Stimulated activated naive CD8-positive, alpha-beta T cell treated with anti-CD3 and anti-CD28 coated beads, Interleukin-15, Interleukin-2, amounts not matched to agents 100 ng/mL and 50 ng/mL, for 24 hours (primary cell): ENCODE data around the gene DLG1.
A peak's percentile ranks its signal among the peaks of the same experiment; 100 is the strongest.
"Not testable (repeated sequence)": the region's sequence is repeated elsewhere in the genome, so short reads cannot be mapped to it uniquely, and the experiment has no call there.

Experiments used
- H3K27ac Mint-ChIP-seq: one replicate; pipeline ENCODE4 v1.8.0; 2021; ENCODE audit warnings: mild to moderate bottlenecking, mixed read lengths
- H3K27me3 Mint-ChIP-seq: one replicate; pipeline ENCODE4 v1.8.0; 2021; ENCODE audit warnings: mixed read lengths
- H3K36me3 Mint-ChIP-seq: one replicate; pipeline ENCODE4 v1.8.0; 2021; ENCODE audit warnings: low read depth, mixed read lengths
- H3K4me1 Mint-ChIP-seq: one replicate; pipeline ENCODE4 v1.8.0; 2021; ENCODE audit warnings: low read depth, mixed read lengths
- H3K4me3 Mint-ChIP-seq: one replicate; pipeline ENCODE4 v1.8.0; 2021; ENCODE audit warnings: mild to moderate bottlenecking, mixed read lengths
- H3K9me3 Mint-ChIP-seq: one replicate; pipeline ENCODE4 v1.8.0; 2021; ENCODE audit warnings: mixed read lengths

DLG1 gene

GRCh38 chr3:197229178-197229577 lies 69.2 kb downstream of the DLG1 start:
- H3K27me3 Mint-ChIP-seq = no peaks in the 10 kb centered on the region
- H3K27ac Mint-ChIP-seq = no peak overlapping the region
- H3K4me3 Mint-ChIP-seq = no peak overlapping the region
- H3K9me3 Mint-ChIP-seq = no peaks in the 10 kb centered on the region
- peaks cover 29% of the 10 kb centered on the region for H3K4me1 Mint-ChIP-seq
- H3K36me3 Mint-ChIP-seq = peaks cover 15% of the 10 kb centered on the region

DNA sequence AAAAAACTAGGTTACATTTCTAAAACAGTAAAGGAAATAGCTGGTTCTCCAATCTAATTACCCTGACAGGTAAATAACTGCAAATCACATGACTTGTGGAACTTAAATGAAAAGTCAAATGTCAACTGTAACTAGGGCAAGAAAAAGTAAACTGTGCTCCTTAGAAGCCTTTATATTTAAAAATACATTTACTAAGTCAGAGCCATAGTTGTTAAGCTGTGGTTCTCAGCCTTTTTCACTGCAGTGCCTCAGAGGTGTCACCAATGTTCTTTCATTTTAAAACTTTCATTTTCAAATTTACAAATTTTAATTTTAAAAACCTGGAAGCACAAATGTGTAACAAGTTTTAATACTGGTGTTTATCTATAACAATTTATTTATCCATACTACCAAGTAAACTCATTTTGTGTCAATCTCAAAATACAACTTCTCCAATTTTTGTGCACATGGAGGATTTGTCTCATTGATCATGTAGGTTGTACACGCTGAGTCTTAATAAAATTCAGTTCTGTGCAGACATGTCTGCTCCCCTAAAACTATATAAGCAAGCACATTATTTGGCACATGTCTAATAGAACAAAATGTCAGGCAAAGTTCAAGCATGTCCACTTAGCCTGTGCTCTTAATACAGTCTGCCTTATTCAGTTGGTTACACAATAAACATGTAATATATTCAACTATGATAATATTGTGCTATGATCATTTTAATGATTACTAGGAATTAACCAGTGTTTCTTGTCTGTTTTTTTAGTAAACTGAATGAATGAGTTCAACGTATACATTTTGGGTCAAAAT lies 70.4 kb downstream of the DLG1 start:
- H3K36me3 Mint-ChIP-seq = peaks cover 11% of the 10 kb centered on the region
- no peak overlapping the region for H3K4me3 Mint-ChIP-seq
- H3K27me3 Mint-ChIP-seq = no peaks in the 10 kb centered on the region
- peaks cover 33% of the 10 kb centered on the region for H3K4me1 Mint-ChIP-seq
- H3K27ac Mint-ChIP-seq = no peak overlapping the region
- H3K9me3 Mint-ChIP-seq = no peaks in the 10 kb centered on the region

DNA sequence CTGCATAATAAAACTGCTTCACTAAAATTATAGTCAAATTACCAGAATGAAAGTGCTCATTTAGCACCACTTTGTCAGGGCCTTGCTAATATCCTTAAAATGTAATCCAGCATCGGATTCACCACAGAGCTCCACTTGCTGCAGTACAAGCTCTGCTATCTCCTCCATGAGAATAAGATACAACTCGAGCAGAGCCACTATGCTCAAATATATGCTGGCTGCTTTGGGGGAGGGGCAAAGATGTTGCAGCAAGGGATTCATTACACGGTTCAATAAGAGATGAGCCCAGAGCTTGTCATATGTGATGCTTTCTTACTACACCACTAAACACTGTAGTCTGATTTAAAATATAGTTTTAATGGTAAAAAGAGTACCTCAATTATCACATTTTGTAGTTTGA lies 72.2 kb downstream of the DLG1 start:
- no peaks in the 10 kb centered on the region for H3K27me3 Mint-ChIP-seq
- no peak overlapping the region for H3K27ac Mint-ChIP-seq
- H3K4me3 Mint-ChIP-seq = no peak overlapping the region
- no peaks in the 10 kb centered on the region for H3K9me3 Mint-ChIP-seq
- H3K36me3 Mint-ChIP-seq = peaks cover 4% of the 10 kb centered on the region
- peaks cover 36% of the 10 kb centered on the region for H3K4me1 Mint-ChIP-seq

DNA sequence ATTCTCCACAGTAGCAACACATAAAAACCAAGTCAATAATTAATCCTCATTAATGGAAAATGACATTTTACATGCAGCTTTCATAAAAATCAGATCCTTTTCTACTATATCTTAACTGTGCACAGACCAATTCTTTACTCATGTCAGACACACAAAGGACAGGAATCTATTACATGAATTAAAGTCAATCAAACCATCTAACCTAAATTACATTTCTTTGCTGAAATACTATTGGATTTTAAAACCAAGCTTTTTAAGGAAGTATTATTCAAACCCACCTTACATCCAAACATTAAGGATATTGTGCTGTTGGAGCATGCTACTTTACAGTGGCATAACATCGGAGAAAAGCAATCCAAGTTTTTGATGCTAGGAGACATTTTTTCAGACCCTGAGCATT lies 72.8 kb downstream of the DLG1 start:
- Mint-ChIP-seq H3K36me3 (peaks cover 4% of the 10 kb centered on the region), H3K27ac (no peak overlapping the region), H3K4me1 (peaks cover 32% of the 10 kb centered on the region), H3K9me3 (no peaks in the 10 kb centered on the region), H3K4me3 (no peak overlapping the region), H3K27me3 (no peaks in the 10 kb centered on the region)

GRCh38 chr3:197224034-197224444 lies 74.4 kb downstream of the DLG1 start:
- peaks cover 29% of the 10 kb centered on the region for H3K4me1 Mint-ChIP-seq
- H3K27me3 Mint-ChIP-seq = no peaks in the 10 kb centered on the region
- H3K27ac Mint-ChIP-seq = no peak overlapping the region
- no peak overlapping the region for H3K4me3 Mint-ChIP-seq
- H3K36me3 Mint-ChIP-seq = peaks cover 4% of the 10 kb centered on the region
- no peaks in the 10 kb centered on the region for H3K9me3 Mint-ChIP-seq

DNA sequence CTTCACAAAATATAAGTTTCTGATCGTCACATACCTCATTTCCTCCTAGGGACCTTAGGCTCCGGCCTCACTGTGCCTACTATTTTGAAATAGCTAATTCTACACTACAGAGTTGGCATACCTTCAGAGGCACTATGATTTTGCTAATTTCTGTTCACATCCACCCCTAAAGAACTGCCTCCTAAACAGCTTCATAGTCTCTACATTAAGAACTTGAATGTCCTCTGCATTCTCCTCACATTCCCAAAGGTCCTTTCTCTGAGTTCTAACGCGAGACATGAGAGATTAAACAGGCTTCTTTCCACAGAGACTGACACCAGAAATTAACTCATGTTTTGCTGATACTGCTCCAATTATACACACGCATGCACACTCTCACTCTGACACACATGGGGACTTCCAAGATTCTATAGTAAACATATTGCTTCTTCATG lies 75.5 kb downstream of the DLG1 start:
- no peaks in the 10 kb centered on the region for H3K9me3 Mint-ChIP-seq
- no peaks in the 10 kb centered on the region for H3K27me3 Mint-ChIP-seq
- H3K36me3 Mint-ChIP-seq = peaks cover 4% of the 10 kb centered on the region
- peaks cover 18% of the 10 kb centered on the region for H3K4me1 Mint-ChIP-seq
- H3K4me3 Mint-ChIP-seq = no peak overlapping the region
- H3K27ac Mint-ChIP-seq = no peak overlapping the region

- Mint-ChIP-seq H3K36me3 (peaks cover 4% of the 10 kb centered on the region), H3K27ac (no peak overlapping the region), H3K27me3 (no peaks in the 10 kb centered on the region), H3K9me3 (no peaks in the 10 kb centered on the region), H3K4me3 (no peak overlapping the region), H3K4me1 (peaks cover 20% of the 10 kb centered on the region)
These were observed 78.8 kb downstream of the DLG1 start for GRCh38 chr3:197219619-197220018.

- H3K36me3 Mint-ChIP-seq = peaks cover 9% of the 10 kb centered on the region
- peaks cover 23% of the 10 kb centered on the region for H3K4me1 Mint-ChIP-seq
- H3K27me3 Mint-ChIP-seq = no peaks in the 10 kb centered on the region
- H3K27ac Mint-ChIP-seq = no peak overlapping the region
- H3K9me3 Mint-ChIP-seq = no peaks in the 10 kb centered on the region
- H3K4me3 Mint-ChIP-seq = no peak overlapping the region
These were observed 80.2 kb downstream of the DLG1 start for GRCh38 chr3:197218210-197218609.

DNA sequence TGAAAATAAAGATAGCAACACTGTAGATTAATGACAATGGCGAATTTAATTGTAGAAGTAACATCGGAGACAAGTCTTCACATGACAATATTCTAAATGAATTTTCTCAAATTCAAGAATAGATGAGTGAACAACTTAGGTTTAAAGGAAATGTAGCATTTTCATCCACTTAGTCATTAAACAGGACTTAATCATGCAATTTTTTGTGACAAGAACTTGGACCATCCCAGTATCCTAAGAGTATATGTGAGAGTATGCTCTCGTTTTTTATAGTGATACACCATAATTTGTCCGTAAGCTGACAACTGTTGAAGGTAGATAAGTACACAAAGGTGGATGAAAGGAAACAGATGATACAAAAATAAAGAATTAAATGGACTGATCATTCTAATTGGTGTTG lies 81.5 kb downstream of the DLG1 start:
- H3K4me1 Mint-ChIP-seq = peaks cover 19% of the 10 kb centered on the region
- H3K27me3 Mint-ChIP-seq = no peaks in the 10 kb centered on the region
- no peak overlapping the region for H3K27ac Mint-ChIP-seq
- peaks cover 22% of the 10 kb centered on the region for H3K36me3 Mint-ChIP-seq
- peaks cover 2% of the 10 kb centered on the region for H3K9me3 Mint-ChIP-seq
- H3K4me3 Mint-ChIP-seq = no peak overlapping the region

DNA sequence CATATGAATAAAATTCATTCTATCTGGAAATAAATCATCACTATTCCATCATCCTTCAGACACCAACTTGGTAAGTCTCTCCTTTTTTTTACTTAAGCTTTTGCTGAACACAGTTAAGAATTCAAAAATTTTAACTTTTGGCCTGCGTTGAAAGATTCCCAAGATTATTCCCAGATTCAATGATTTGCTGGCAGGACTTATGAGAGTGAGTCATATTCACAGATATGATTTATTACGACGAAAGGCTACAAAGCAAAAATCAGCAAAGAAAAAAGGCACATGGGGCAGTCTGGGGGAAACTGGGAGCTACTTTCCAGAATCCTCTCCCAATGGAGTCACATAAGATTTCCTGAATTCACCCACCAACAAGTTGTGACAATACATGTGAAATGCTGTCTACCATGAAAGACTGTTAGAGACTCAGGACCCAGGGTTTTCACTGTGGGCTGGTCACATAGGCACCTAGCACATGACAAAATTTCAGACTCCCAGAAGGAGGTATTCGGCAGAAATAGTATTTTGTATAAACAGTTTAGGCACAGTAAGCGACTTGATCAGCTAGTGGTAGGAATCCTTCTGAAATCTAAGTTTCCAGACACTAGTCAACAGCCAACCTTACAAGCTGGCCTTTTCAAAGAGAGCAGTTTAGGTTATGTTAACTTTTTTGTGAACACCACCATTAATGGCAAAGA lies 82.1 kb downstream of the DLG1 start:
- peaks cover 28% of the 10 kb centered on the region for H3K36me3 Mint-ChIP-seq
- no peaks in the 10 kb centered on the region for H3K27me3 Mint-ChIP-seq
- H3K4me1 Mint-ChIP-seq = peaks cover 21% of the 10 kb centered on the region
- H3K27ac Mint-ChIP-seq = no peak overlapping the region
- no peak overlapping the region for H3K4me3 Mint-ChIP-seq
- H3K9me3 Mint-ChIP-seq = peaks cover 8% of the 10 kb centered on the region

GRCh38 chr3:197212290-197212689 lies 86.1 kb downstream of the DLG1 start:
- Mint-ChIP-seq H3K9me3 (peaks cover 8% of the 10 kb centered on the region), H3K4me1 (peaks cover 44% of the 10 kb centered on the region), H3K4me3 (no peak overlapping the region), H3K27ac (no peak overlapping the region), H3K36me3 (peaks cover 27% of the 10 kb centered on the region), H3K27me3 (no peaks in the 10 kb centered on the region)

DNA sequence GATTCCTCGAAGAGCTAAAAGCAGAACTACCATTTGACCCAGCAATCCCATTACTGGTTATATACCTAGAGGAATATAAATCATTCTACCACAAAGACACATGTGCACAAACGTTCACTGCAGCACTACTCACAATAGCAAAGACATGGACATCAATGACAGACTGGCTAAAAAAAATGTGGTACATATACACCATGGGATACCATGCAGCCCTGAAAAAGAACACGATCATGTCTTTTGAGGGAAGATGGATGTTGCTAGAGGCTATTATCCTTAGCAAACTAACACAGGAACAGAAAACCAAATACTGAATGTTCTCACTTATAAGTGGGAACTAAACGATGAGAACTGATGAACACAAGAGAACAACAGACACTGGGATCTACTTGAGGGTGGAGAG lies 86.7 kb downstream of the DLG1 start:
- not testable (repeated sequence) for H3K27me3 Mint-ChIP-seq, H3K9me3 Mint-ChIP-seq, H3K27ac Mint-ChIP-seq, H3K4me3 Mint-ChIP-seq
- peaks cover 27% of the 10 kb centered on the region for H3K36me3 Mint-ChIP-seq
- H3K4me1 Mint-ChIP-seq = peaks cover 44% of the 10 kb centered on the region

- H3K4me1 Mint-ChIP-seq = peaks cover 51% of the 10 kb centered on the region
- no peak overlapping the region for H3K4me3 Mint-ChIP-seq
These were observed 88.8 kb downstream of the DLG1 start for GRCh38 chr3:197209366-197210260.

GRCh38 chr3:197206913-197207312 lies 91.5 kb downstream of the DLG1 start:
- peaks cover 8% of the 10 kb centered on the region for H3K36me3 Mint-ChIP-seq
- H3K4me1 Mint-ChIP-seq = peaks cover 65% of the 10 kb centered on the region
- H3K9me3 Mint-ChIP-seq = peaks cover 5% of the 10 kb centered on the region
- H3K27ac Mint-ChIP-seq = no peak overlapping the region
- H3K4me3 Mint-ChIP-seq = no peak overlapping the region
- no peaks in the 10 kb centered on the region for H3K27me3 Mint-ChIP-seq

More at GRCh38 chr3:197209366-197210260, 88.8 kb downstream of the DLG1 start:
- H3K27me3 Mint-ChIP-seq = no peaks in the 10 kb centered on the region
- peaks cover 27% of the 10 kb centered on the region for H3K36me3 Mint-ChIP-seq
- peaks cover 8% of the 10 kb centered on the region for H3K9me3 Mint-ChIP-seq
- H3K27ac Mint-ChIP-seq = no peak overlapping the region

GRCh38 chr3:197205675-197206074 lies 92.7 kb downstream of the DLG1 start:
- Mint-ChIP-seq H3K4me3 (no peak overlapping the region), H3K27ac (peak overlapping the region; percentile 28), H3K4me1 (peaks cover 64% of the 10 kb centered on the region), H3K9me3 (no peaks in the 10 kb centered on the region), H3K36me3 (no peaks in the 10 kb centered on the region), H3K27me3 (no peaks in the 10 kb centered on the region)
